ENCODE data around the gene TMEM250.

DNA sequence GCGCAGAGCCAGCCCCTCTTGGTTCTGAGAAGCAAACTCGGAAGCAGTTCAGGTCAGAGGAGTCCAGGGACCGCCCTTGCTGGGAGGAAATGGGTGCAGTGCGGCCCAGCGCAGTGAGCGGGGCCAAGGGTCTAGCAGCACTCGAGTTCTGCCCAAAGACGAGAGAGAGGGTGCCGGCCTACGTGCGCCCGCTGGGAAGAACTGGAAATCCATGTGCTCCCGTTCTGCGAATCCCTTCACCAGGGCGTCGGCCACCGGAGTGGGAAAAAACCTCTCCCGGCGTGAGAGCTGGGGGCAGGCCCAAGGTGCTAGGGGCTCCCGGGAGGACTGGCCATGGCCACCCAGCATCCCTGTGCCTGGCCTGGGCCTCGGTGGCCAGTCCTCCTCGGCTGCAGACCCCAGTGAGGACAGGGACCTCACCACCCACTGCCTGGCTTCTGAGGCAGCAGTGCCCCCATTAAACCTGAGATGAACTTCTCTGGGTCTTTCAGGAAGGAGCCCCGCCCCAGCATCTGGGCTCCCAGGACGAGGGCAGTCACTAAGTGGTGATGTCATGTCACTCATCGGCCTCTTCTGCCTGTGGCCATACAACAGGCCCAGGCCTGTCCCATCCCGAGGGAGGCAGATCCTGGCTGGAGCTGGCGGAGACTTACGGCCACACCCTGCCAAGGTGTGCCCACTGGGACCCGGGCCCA, 10.6 kb downstream of the TMEM250 start:
- TF ChIP-seq POLR2A (IDR thresholded peaks at IDR 0.05; ENCODE audit: low read depth, low read length) (no peak), POLR2AphosphoS5 (IDR thresholded peaks at IDR 0.05; ENCODE audit: low read depth, low read length) (no peak)

Measured in GM12892 (cell line).